Measurements from ENCODE around the gene DEPDC1B.

DEPDC1B gene

DNA sequence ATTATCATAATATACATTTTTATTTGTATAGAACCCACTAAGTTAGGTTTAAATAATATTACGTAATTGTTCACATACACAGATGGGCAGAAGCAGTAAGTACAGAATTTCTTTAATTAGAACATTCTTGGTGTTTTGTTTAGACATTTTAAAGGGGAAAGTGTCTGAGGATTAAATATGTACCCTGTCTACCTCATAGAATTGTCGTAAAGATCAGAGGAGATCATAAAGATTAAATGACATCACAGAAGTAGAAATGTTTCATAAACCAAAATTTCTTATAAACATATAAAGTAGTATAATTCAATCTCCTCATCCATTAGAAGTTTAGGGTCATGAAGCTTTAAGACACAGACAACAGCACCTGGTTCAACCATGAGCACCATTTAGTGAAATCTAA, 20.1 kb downstream of the DEPDC1B start:
- TF ChIP-seq TAF1 (IDR thresholded peaks at IDR 0.05; ENCODE audit: low read depth, low read length) (no peak), PAX5 (IDR thresholded peaks at IDR 0.05; ENCODE audit: insufficient read depth, low read length, severe bottlenecking) (no peak), POU2F2 (IDR thresholded peaks at IDR 0.05; ENCODE audit: low read depth, low read length) (no peak), POLR2AphosphoS5 (IDR thresholded peaks at IDR 0.05; ENCODE audit: low read depth, low read length) (no peak), SPI1 (IDR thresholded peaks at IDR 0.05; ENCODE audit: low read depth, low read length) (no peak), POLR2A (IDR thresholded peaks at IDR 0.05; ENCODE audit: low read depth, low read length) (no peak)
- FAIRE-seq = no peak
- no peak for DNase-seq (ENCODE audit: insufficient read length, low spot score)

DNA sequence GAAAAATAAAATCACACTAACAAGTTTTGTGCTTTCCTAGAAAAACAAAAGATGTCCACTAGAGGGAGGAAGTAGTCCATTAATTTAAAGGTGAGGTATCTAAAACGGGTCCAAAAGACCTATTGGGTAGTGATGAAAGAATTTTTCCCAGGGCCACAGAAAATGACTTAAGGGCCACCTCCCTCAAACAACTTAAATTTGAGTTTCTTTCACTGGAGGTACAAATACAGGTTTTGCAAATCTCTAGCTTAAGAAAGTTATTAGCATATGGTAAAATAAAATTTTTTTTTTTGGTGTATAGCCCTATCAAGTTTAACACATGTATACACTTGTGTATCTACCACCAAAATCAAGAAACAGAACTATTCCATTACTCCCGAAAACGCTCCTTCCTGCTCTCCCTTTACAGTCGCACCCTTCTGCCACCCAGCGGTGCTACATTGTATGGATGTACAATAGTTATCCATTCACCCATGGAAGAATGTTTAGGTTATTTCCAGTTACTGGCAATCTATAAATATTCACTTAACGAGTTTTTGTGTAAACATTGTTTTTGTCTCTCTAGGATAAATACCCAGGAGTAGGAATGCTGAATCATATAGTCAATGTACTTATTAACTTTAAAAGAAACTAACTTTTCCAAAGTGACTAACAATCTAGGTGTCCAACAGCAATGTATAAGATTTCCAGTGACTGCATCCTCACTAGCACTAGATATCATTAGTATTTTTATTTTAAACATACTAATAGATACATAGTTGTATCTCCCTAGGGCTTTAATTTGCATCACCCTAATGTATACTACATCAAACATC, 21.9 kb downstream of the DEPDC1B start:
- DNase-seq (ENCODE audit: insufficient read length, low spot score) = no peak
- FAIRE-seq = peak; percentile 20
- TF ChIP-seq PAX5 (IDR thresholded peaks at IDR 0.05; ENCODE audit: insufficient read depth, low read length, severe bottlenecking) (no peak), TAF1 (IDR thresholded peaks at IDR 0.05; ENCODE audit: low read depth, low read length) (no peak), POLR2AphosphoS5 (IDR thresholded peaks at IDR 0.05; ENCODE audit: low read depth, low read length) (no peak), POLR2A (IDR thresholded peaks at IDR 0.05; ENCODE audit: low read depth, low read length) (no peak), POU2F2 (IDR thresholded peaks at IDR 0.05; ENCODE audit: low read depth, low read length) (no peak), SPI1 (IDR thresholded peaks at IDR 0.05; ENCODE audit: low read depth, low read length) (no peak)

DNA sequence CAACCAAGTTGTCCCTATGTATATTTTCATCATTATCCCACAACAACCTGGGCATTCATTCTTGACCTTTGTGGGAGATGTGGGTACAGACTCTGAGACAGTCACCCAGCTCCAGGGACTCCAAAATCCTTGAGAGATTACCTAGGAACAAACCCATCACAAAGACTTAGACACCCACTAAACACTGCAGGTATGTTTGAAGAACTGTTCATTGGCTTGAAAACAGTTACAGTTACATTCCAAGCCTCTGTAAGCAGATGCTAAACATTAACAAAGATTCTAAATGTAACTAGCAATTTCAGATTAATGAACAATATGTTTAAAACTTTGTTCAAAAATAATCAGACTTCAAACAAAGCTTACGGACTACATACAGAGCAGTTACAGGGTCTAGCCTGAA, 24.7 kb downstream of the DEPDC1B start:
- no peak for TF ChIP-seq TAF1 (IDR thresholded peaks at IDR 0.05; ENCODE audit: low read depth, low read length)
- TF ChIP-seq POLR2AphosphoS5 (IDR thresholded peaks at IDR 0.05; ENCODE audit: low read depth, low read length) = no peak
- no peak for TF ChIP-seq PAX5 (IDR thresholded peaks at IDR 0.05; ENCODE audit: insufficient read depth, low read length, severe bottlenecking)
- TF ChIP-seq POLR2A (IDR thresholded peaks at IDR 0.05; ENCODE audit: low read depth, low read length) = no peak
- TF ChIP-seq POU2F2 (IDR thresholded peaks at IDR 0.05; ENCODE audit: low read depth, low read length) = no peak
- TF ChIP-seq SPI1 (IDR thresholded peaks at IDR 0.05; ENCODE audit: low read depth, low read length) = no peak
- FAIRE-seq (no peak), DNase-seq (ENCODE audit: insufficient read length, low spot score) (no peak)

GRCh38 chr5:60674251-60675069, 25.5 kb downstream of the DEPDC1B start:
- FAIRE-seq (no peak), DNase-seq (ENCODE audit: insufficient read length, low spot score) (no peak)
- TF ChIP-seq PAX5 (IDR thresholded peaks at IDR 0.05; ENCODE audit: insufficient read depth, low read length, severe bottlenecking) = no peak

- DNase-seq (ENCODE audit: insufficient read length, low spot score) = no peak
- FAIRE-seq = no peak
- TF ChIP-seq SPI1 (IDR thresholded peaks at IDR 0.05; ENCODE audit: low read depth, low read length) (no peak), POU2F2 (IDR thresholded peaks at IDR 0.05; ENCODE audit: low read depth, low read length) (no peak), TAF1 (IDR thresholded peaks at IDR 0.05; ENCODE audit: low read depth, low read length) (no peak), POLR2AphosphoS5 (IDR thresholded peaks at IDR 0.05; ENCODE audit: low read depth, low read length) (no peak), POLR2A (IDR thresholded peaks at IDR 0.05; ENCODE audit: low read depth, low read length) (no peak), PAX5 (IDR thresholded peaks at IDR 0.05; ENCODE audit: insufficient read depth, low read length, severe bottlenecking) (no peak)
Measured at GRCh38 chr5:60673334-60673733, 26.6 kb downstream of the DEPDC1B start.

- DNase-seq (ENCODE audit: insufficient read length, low spot score) = no peak
Measured at GRCh38 chr5:60672693-60673264, 27.2 kb downstream of the DEPDC1B start.

DNA sequence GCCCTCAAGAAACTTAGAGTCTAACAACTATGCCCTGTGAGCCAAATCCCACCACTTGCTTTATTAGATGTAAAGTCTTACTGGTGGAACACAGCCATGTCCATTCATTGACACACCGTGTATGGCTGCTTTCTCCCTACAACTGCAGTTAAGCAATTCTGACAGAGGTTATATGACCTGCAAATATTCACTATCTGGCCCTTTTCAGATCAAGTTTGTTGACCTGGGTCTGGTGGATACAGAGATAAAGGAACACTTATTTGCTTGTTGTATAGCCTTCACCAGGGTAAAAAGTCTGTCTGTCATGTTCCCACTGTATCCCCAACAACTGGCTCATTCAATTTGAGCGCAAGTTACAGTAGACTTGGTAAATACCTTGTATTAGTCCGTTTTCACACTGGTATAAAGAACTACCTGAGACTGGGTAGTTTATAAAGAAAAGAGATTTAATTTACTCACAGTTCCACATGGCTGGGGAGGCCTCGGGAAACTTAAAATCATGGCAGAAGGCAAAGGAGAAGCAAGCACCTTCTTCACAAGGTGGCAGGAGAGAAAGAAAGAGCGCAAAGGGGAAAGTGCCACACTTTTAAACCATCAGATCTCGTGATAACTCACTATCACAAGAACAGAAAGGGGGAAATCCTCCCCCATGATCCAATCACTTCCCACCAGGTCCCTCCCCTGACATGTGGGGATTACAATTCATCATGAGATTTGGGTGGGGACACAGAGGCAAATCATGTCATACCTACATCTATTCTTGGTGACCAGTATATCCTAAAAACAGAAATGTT, 27.9 kb downstream of the DEPDC1B start:
- FAIRE-seq (no peak), DNase-seq (ENCODE audit: insufficient read length, low spot score) (no peak)
- TF ChIP-seq POU2F2 (IDR thresholded peaks at IDR 0.05; ENCODE audit: low read depth, low read length) (no peak), TAF1 (IDR thresholded peaks at IDR 0.05; ENCODE audit: low read depth, low read length) (no peak), SPI1 (IDR thresholded peaks at IDR 0.05; ENCODE audit: low read depth, low read length) (no peak), POLR2A (IDR thresholded peaks at IDR 0.05; ENCODE audit: low read depth, low read length) (no peak), PAX5 (IDR thresholded peaks at IDR 0.05; ENCODE audit: insufficient read depth, low read length, severe bottlenecking) (no peak), POLR2AphosphoS5 (IDR thresholded peaks at IDR 0.05; ENCODE audit: low read depth, low read length) (no peak)

More at GRCh38 chr5:60672693-60673264, 27.2 kb downstream of the DEPDC1B start:
- no peak for FAIRE-seq
- TF ChIP-seq TAF1 (IDR thresholded peaks at IDR 0.05; ENCODE audit: low read depth, low read length) (no peak), PAX5 (IDR thresholded peaks at IDR 0.05; ENCODE audit: insufficient read depth, low read length, severe bottlenecking) (no peak), POLR2AphosphoS5 (IDR thresholded peaks at IDR 0.05; ENCODE audit: low read depth, low read length) (no peak), SPI1 (IDR thresholded peaks at IDR 0.05; ENCODE audit: low read depth, low read length) (no peak), POU2F2 (IDR thresholded peaks at IDR 0.05; ENCODE audit: low read depth, low read length) (no peak), POLR2A (IDR thresholded peaks at IDR 0.05; ENCODE audit: low read depth, low read length) (no peak)

DNA sequence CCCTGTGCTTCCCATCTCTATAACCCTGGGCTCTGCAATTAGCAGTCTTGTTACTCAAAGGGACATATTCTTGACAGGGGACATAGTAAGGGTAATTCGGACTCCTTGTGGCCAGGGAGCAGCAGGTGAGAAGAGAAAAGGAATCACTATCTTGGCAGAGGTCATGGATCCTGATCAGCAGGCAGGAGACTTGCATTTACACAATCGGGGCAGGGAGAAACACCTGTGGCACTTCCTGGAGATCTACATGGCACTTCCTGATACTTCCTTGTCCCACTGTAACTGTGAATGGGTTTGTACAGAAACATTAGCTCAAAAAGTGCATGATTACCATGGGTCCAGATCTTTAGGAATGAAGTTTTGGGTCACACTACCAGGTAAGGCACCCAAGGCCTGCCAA, 29.2 kb downstream of the DEPDC1B start:
- FAIRE-seq = no peak
- no peak for DNase-seq (ENCODE audit: insufficient read length, low spot score)
- TF ChIP-seq POLR2AphosphoS5 (IDR thresholded peaks at IDR 0.05; ENCODE audit: low read depth, low read length) (no peak), TAF1 (IDR thresholded peaks at IDR 0.05; ENCODE audit: low read depth, low read length) (no peak), POU2F2 (IDR thresholded peaks at IDR 0.05; ENCODE audit: low read depth, low read length) (no peak), SPI1 (IDR thresholded peaks at IDR 0.05; ENCODE audit: low read depth, low read length) (no peak), POLR2A (IDR thresholded peaks at IDR 0.05; ENCODE audit: low read depth, low read length) (no peak), PAX5 (IDR thresholded peaks at IDR 0.05; ENCODE audit: insufficient read depth, low read length, severe bottlenecking) (no peak)
